Measurements from ENCODE around the gene CES2. TPM values are rescaled to one million over a fixed set of nuclear protein-coding genes. Genes with fewer than 3 reads are reported as not detected.
A peak's percentile ranks its signal among the peaks of the same experiment; 100 is the strongest.

Gene CES2
- total and polyA plus RNA-seq, 2 experiments from 2014 or later, result 52.8 to 72.8 TPM

GRCh38 chr16:66917741-66918140 lies 17.6 kb upstream of the CES2 start:
- H2AFZ ChIP-seq, result no peak overlapping the region
- H3K4me2 ChIP-seq, result no peak overlapping the region
- H3K4me3 ChIP-seq, result no peak overlapping the region
- WGBS (ENCODE audit: low lambda C conversion rate, missing lambda C conversion rate), result 87% methylated on average over 9 of the region's 9 CpGs
- no peak for TF ChIP-seq CTCF (IDR thresholded peaks at IDR 0.05; ENCODE audit: poor library complexity)
- TF ChIP-seq EZH2 (IDR thresholded peaks at IDR 0.05; ENCODE audit: borderline replicate concordance), result no peak
- TF ChIP-seq EZH2phosphoT487 (IDR thresholded peaks at IDR 0.05; ENCODE audit: low read depth, severe bottlenecking, unreplicated experiment), result no peak
- DNase-seq (ENCODE audit: low spot score), result no peak
- H3K9me2 ChIP-seq (replicated peaks; ENCODE audit: insufficient read depth), result no peaks in the 10 kb centered on the region
- H3K27me3 ChIP-seq, result no peaks in the 10 kb centered on the region
- no peaks in the 10 kb centered on the region for H3K79me2 ChIP-seq
- H4K20me1 ChIP-seq (ENCODE audit: insufficient read depth, poor library complexity, severe bottlenecking), result no peaks in the 10 kb centered on the region
- H3K27ac ChIP-seq, result no peak overlapping the region
- H3K4me1 ChIP-seq (ENCODE audit: insufficient read depth), result no peaks in the 10 kb centered on the region
- no peaks in the 10 kb centered on the region for H3K9me3 ChIP-seq (ENCODE audit: low read depth)
- no peaks in the 10 kb centered on the region for H3K36me3 ChIP-seq (replicated peaks; ENCODE audit: insufficient read depth, low read depth)

GRCh38 chr16:66918355-66918754 lies 17.0 kb upstream of the CES2 start:
- H3K9me3 ChIP-seq (ENCODE audit: low read depth), result no peaks in the 10 kb centered on the region
- H4K20me1 ChIP-seq (ENCODE audit: insufficient read depth, poor library complexity, severe bottlenecking), result no peaks in the 10 kb centered on the region
- H3K4me1 ChIP-seq (ENCODE audit: insufficient read depth), result no peaks in the 10 kb centered on the region
- H3K9me2 ChIP-seq (replicated peaks; ENCODE audit: insufficient read depth), result no peaks in the 10 kb centered on the region
- DNase-seq (ENCODE audit: low spot score), result no peak
- no peak overlapping the region for H3K4me3 ChIP-seq
- H3K36me3 ChIP-seq (replicated peaks; ENCODE audit: insufficient read depth, low read depth), result no peaks in the 10 kb centered on the region
- no peaks in the 10 kb centered on the region for H3K27me3 ChIP-seq
- H3K27ac ChIP-seq, result no peak overlapping the region
- WGBS (ENCODE audit: low lambda C conversion rate, missing lambda C conversion rate), result 94% methylated on average over 6 of the region's 6 CpGs
- H3K79me2 ChIP-seq, result no peaks in the 10 kb centered on the region
- H2AFZ ChIP-seq, result no peak overlapping the region
- H3K4me2 ChIP-seq, result no peak overlapping the region
- TF ChIP-seq EZH2phosphoT487 (IDR thresholded peaks at IDR 0.05; ENCODE audit: low read depth, severe bottlenecking, unreplicated experiment) (no peak), EZH2 (IDR thresholded peaks at IDR 0.05; ENCODE audit: borderline replicate concordance) (no peak), CTCF (IDR thresholded peaks at IDR 0.05; ENCODE audit: poor library complexity) (no peak)

- no peak within 1 kb of the TSS for H3K4me2 ChIP-seq
- peak; percentile 53 for DNase-seq (ENCODE audit: low spot score)
- no peaks in the 10 kb centered on the region for H3K9me2 ChIP-seq (replicated peaks; ENCODE audit: insufficient read depth)
- H3K4me1 ChIP-seq (ENCODE audit: insufficient read depth), result no peaks in the 10 kb centered on the region
- H3K27me3 ChIP-seq, result peaks cover 2% of the 10 kb centered on the region
- no peak within 1 kb of the TSS for H2AFZ ChIP-seq
- no peak within 1 kb of the TSS for H3K4me3 ChIP-seq
- no peaks in the 10 kb centered on the region for H3K9me3 ChIP-seq (ENCODE audit: low read depth)
- no peaks in the 10 kb centered on the region for H3K79me2 ChIP-seq
- no peaks in the 10 kb centered on the region for H4K20me1 ChIP-seq (ENCODE audit: insufficient read depth, poor library complexity, severe bottlenecking)
- H3K27ac ChIP-seq, result no peak within 1 kb of the TSS
- H3K36me3 ChIP-seq (replicated peaks; ENCODE audit: insufficient read depth, low read depth), result no peaks in the 10 kb centered on the region
- 76% methylated on average over 7 of the region's 7 CpGs for WGBS (ENCODE audit: low lambda C conversion rate, missing lambda C conversion rate)
- no peak for TF ChIP-seq CTCF (IDR thresholded peaks at IDR 0.05; ENCODE audit: poor library complexity)
- no peak for TF ChIP-seq EZH2 (IDR thresholded peaks at IDR 0.05; ENCODE audit: borderline replicate concordance)
- TF ChIP-seq EZH2phosphoT487 (IDR thresholded peaks at IDR 0.05; ENCODE audit: low read depth, severe bottlenecking, unreplicated experiment), result no peak
These were observed 16.3 kb upstream of the CES2 start, which contains the start of gene CDH16 for GRCh38 chr16:66918803-66919568. Gene CDH16, minus strand, starts transcription at chr16:66918885. Its CDS starts 820 bp downstream, at chr16:66918065.
